Measurements from ENCODE around the gene S1PR4.
"Not testable (repeated sequence)": the region's sequence is repeated elsewhere in the genome, so short reads cannot be mapped to it uniquely, and the experiment has no call there.

Gene S1PR4

GRCh38 chr19:3192684-3193083 is 14.1 kb downstream of the S1PR4 start:
- DNase-seq (ENCODE audit: low read depth in 2 of 3, low spot score in 1 of 3) = no peak

- DNase-seq (ENCODE audit: low read depth in 2 of 3, low spot score in 1 of 3) = no peak
Measured at GRCh38 chr19:3193256-3194105, 14.9 kb downstream of the S1PR4 start.

GRCh38 chr19:3194106-3195087 is 15.8 kb downstream of the S1PR4 start:
- DNase-seq (ENCODE audit: low read depth in 2 of 3, low spot score in 1 of 3) = no peak

GRCh38 chr19:3196064-3196932 is 17.7 kb downstream of the S1PR4 start:
- DNase-seq (ENCODE audit: low read depth in 2 of 3, low spot score in 1 of 3) = no peak

GRCh38 chr19:3196933-3197205 is 18.3 kb downstream of the S1PR4 start:
- DNase-seq (ENCODE audit: low read depth in 2 of 3, low spot score in 1 of 3) = no peak

- DNase-seq (ENCODE audit: low read depth in 2 of 3, low spot score in 1 of 3) = no peak
Measured at GRCh38 chr19:3198901-3199700, 20.5 kb downstream of the S1PR4 start.

- DNase-seq (ENCODE audit: low read depth in 2 of 3, low spot score in 1 of 3) = no peak
Measured at GRCh38 chr19:3201072-3201700, 22.6 kb downstream of the S1PR4 start.

GRCh38 chr19:3201911-3202310 is 23.3 kb downstream of the S1PR4 start:
- DNase-seq (ENCODE audit: low read depth in 2 of 3, low spot score in 1 of 3) = no peak

- no peak for DNase-seq (ENCODE audit: low read depth in 2 of 3, low spot score in 1 of 3)
Measured at GRCh38 chr19:3202346-3202745, 23.8 kb downstream of the S1PR4 start.

- not testable (repeated sequence) for DNase-seq (ENCODE audit: low read depth in 2 of 3, low spot score in 1 of 3)
Measured at GRCh38 chr19:3202895-3203294, 24.3 kb downstream of the S1PR4 start.

- no peak for DNase-seq (ENCODE audit: low read depth in 2 of 3, low spot score in 1 of 3)
Measured at GRCh38 chr19:3203805-3204645, 25.5 kb downstream of the S1PR4 start.

GRCh38 chr19:3204646-3205275 is 26.2 kb downstream of the S1PR4 start:
- no peak for DNase-seq (ENCODE audit: low read depth in 2 of 3, low spot score in 1 of 3)

GRCh38 chr19:3206216-3206953 is 27.8 kb downstream of the S1PR4 start:
- no peak for DNase-seq (ENCODE audit: low read depth in 2 of 3, low spot score in 1 of 3)

- DNase-seq (ENCODE audit: low read depth in 2 of 3, low spot score in 1 of 3) = no peak
Measured at GRCh38 chr19:3207461-3208242, 29.1 kb downstream of the S1PR4 start.

GRCh38 chr19:3208317-3209207 is 30.0 kb downstream of the S1PR4 start:
- DNase-seq (ENCODE audit: low read depth in 2 of 3, low spot score in 1 of 3) = no peak
